Mesodermal cell (in vitro differentiated cells): ENCODE results near the gene ILKAP.

Experiments used
- H3K27ac ChIP-seq: 2 replicates; pipeline ENCODE4 v1.7.0; 2013; ENCODE audit warnings: mild to moderate bottlenecking, low read depth, low read length, moderate library complexity; ENCODE audit not compliant: severe bottlenecking
- H3K36me3 ChIP-seq: 2 replicates; pipeline ENCODE4 v1.7.1; 2013; ENCODE audit warnings: mild to moderate bottlenecking, low read length, moderate library complexity; ENCODE audit not compliant: control insufficient read depth, insufficient read depth
- H3K4me1 ChIP-seq: one replicate; pipeline ENCODE4 v1.7.1; 2013; ENCODE audit warnings: mild to moderate bottlenecking, low read length; ENCODE audit not compliant: insufficient read depth, control insufficient read depth, poor library complexity, severe bottlenecking
- H3K4me3 ChIP-seq: 2 replicates; pipeline ENCODE4 v1.7.0; 2013; ENCODE audit warnings: low read length, control low read depth, mild to moderate bottlenecking; ENCODE audit not compliant: insufficient read depth, poor library complexity, severe bottlenecking; ENCODE audit errors: extremely low read depth
- H3K9me3 ChIP-seq: 2 replicates; pipeline ENCODE4 v1.7.1; 2013; ENCODE audit warnings: mild to moderate bottlenecking, low read length, moderate library complexity; ENCODE audit not compliant: control insufficient read depth
- WGBS, 2 experiments: methylation state at CpG; one replicate each; pipeline ENCODE4 v1.1.5; 2013; ENCODE audit warnings: missing lambda C conversion rate in 2 of 2; ENCODE audit not compliant: insufficient coverage in 2 of 2; 5-methylcytosine and 5-hydroxymethylcytosine counted together

The ILKAP gene

GRCh38 chr2:238125127-238125885 lies 78.2 kb downstream of the ILKAP start:
- 87 to 90% methylated on average over 13 of the region's 20 CpGs for WGBS, 2 experiments
- Histone ChIP-seq H3K4me3 (no peak overlapping the region), H3K4me1 (no peaks in the 10 kb centered on the region), H3K36me3 (no peaks in the 10 kb centered on the region), H3K9me3 (no peaks in the 10 kb centered on the region), H3K27ac (no peak overlapping the region)

- Histone ChIP-seq H3K4me3 (no peak overlapping the region), H3K36me3 (no peaks in the 10 kb centered on the region)
- 93 to 95% methylated on average over 19 of the region's 19 CpGs for WGBS, 2 experiments
These were observed 78.9 kb downstream of the ILKAP start for GRCh38 chr2:238124488-238125126.

DNA sequence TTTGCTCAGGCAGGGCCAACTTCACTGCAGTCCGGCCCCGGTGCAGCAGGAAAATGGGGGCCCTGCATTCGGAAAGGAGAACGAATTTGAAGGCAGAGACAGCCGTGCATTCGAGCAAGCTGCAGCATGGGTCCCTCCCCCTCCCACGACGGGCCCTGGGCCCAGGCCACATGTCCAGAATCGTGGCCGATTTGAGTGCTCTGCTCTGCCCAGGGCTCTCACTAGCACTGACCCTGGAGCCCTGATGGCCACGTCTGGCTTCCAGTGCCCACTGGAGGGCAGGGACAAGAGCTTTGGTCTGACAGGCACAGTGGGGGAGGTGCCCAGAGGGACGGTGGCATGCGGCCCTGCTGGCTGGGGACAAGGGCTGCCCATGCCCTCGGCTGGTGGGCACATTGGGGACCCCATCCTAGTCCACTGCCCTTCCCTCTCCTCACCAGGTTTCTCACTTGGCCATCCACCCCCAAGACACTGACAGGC lies 79.5 kb downstream of the ILKAP start:
- no peaks in the 10 kb centered on the region for H3K36me3 ChIP-seq
- H3K9me3 ChIP-seq: no peaks in the 10 kb centered on the region
- H3K4me1 ChIP-seq: no peaks in the 10 kb centered on the region
- H3K4me3 ChIP-seq: no peak overlapping the region
- H3K27ac ChIP-seq: no peak overlapping the region
- WGBS, 2 experiments: 85 to 88% methylated on average over 14 of the region's 14 CpGs

More at GRCh38 chr2:238124488-238125126, 78.9 kb downstream of the ILKAP start:
- no peaks in the 10 kb centered on the region for H3K9me3 ChIP-seq
- H3K4me1 ChIP-seq: no peaks in the 10 kb centered on the region
- no peak overlapping the region for H3K27ac ChIP-seq

- Histone ChIP-seq H3K27ac (no peak overlapping the region), H3K4me1 (no peaks in the 10 kb centered on the region), H3K36me3 (no peaks in the 10 kb centered on the region), H3K4me3 (no peak overlapping the region), H3K9me3 (no peaks in the 10 kb centered on the region)
- WGBS, 2 experiments: 85 to 89% methylated on average over 20 to 22 of the region's 22 CpGs
These were observed 80.1 kb downstream of the ILKAP start for GRCh38 chr2:238123218-238123971.

DNA sequence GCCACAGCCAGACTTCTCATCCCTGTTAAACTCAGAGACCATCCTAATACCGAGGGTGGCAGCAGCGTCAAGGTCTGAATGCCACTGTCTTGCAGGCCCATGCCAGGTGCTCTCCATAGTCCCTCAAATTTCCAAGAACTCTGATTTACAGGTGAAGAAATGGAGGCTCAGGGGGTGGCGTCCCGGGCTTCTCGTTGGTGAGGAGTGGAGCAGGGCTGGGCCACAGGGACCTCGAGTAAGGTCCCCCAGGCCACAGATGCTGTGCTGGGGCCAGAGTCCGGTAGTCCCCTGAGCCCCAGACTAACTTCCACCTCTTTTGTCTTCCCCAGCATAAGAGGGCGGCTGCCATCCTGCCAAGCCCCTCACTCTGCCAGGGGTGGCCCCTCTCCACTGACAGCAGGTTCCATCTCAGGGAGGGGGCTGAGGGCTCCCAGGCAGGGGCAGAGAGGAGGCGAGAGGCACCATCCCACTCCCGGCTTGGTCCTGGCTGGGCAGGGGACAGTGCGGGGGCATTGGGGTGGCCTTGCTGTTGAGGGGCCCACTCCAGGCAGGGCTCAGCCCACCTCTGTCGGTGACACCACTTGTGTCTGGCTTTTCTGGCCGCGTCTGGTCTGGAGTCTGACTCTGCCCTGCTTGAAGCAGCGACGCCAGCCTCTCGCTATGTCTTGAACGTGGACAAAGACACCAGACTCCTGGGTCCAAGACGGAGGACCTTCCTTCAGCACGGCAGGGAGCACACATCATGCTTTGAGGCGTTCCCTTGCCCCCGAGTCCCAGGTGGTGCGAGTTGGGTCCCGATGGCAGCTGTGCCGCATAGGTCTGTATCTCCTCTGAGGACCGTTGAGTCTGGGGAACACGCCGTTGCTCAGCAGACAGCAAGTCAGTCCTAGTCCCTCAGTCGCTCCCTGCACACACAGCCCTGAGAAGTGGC lies 80.9 kb downstream of the ILKAP start:
- H3K27ac ChIP-seq: no peak overlapping the region
- H3K9me3 ChIP-seq: no peaks in the 10 kb centered on the region
- H3K4me1 ChIP-seq: no peaks in the 10 kb centered on the region
- WGBS, 2 experiments: 92% methylated on average over 27 to 29 of the region's 29 CpGs
- H3K36me3 ChIP-seq: no peaks in the 10 kb centered on the region
- no peak overlapping the region for H3K4me3 ChIP-seq

DNA sequence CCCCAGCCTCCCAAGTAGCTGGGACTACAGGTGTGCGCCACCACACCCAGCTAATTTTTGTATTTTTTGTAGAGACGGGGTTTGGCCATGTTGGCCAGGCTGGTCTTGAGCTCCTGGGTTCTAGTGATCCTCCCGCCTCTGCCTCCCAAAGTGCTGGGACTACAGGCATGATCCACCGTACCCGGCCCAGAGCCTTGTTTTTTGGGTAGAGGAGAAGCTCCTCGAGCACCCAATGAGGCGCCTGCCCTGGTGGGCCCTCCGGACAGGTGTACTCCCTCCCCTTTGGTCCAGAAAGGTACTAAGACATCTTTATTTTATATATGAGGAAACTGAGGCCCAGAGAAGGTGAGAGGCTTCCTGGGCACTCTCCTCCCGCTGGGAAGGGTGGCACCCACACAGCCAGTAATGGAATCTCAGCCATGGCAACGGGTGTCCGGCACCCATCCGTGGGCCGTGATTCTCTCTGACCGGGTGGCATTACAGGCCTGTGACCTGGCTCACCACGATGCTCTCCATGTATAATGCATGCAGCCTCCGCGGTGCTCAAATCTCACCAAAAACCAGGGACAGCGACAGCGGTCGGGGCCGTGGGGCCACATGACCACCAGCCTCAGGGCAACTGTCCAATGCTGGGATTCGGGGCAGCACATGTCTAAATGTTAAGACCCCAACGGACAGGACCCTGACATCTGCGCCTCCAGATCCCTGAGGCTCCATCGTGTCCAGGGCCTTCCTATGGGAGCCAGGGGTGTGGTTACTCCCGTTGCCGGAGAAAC lies 81.8 kb downstream of the ILKAP start:
- Histone ChIP-seq H3K4me3 (no peak overlapping the region), H3K36me3 (no peaks in the 10 kb centered on the region), H3K27ac (no peak overlapping the region), H3K9me3 (no peaks in the 10 kb centered on the region), H3K4me1 (no peaks in the 10 kb centered on the region)
- 90 to 92% methylated on average over 22 to 24 of the region's 27 CpGs for WGBS, 2 experiments

GRCh38 chr2:238120463-238121298 lies 82.8 kb downstream of the ILKAP start:
- Histone ChIP-seq H3K36me3 (no peaks in the 10 kb centered on the region), H3K9me3 (no peaks in the 10 kb centered on the region), H3K27ac (no peak overlapping the region), H3K4me1 (no peaks in the 10 kb centered on the region), H3K4me3 (no peak overlapping the region)
- WGBS, 2 experiments: 52 to 71% methylated on average over 13 to 23 of the region's 30 CpGs
